Mucosa of descending colon (tissue), 3 donors: ENCODE results near the gene CHMP6. TPM values are rescaled to one million over a fixed set of nuclear protein-coding genes. Genes with fewer than 3 reads are reported as not detected.

ENCODE experiments used
- ATAC-seq: fragments of 200-7000 bp; cut with Tn5 transposase; one replicate; pipeline ENCODE4 v1.9.1; 2020; ENCODE audit warnings: mild to moderate bottlenecking, moderate library complexity
- DNase-seq, 3 donors: peaks; one replicate each; pipeline ENCODE4 v3.0.0-alpha.2; 2020
- H3K36me3 ChIP-seq: fragments of 200-600 bp; one replicate; pipeline ENCODE4 v1.8.0; 2021; ENCODE audit warnings: low read depth, mild to moderate bottlenecking
- H3K4me1 ChIP-seq: fragments of 200-600 bp; one replicate; pipeline ENCODE4 v1.8.0; 2021; ENCODE audit warnings: low read depth, mild to moderate bottlenecking
- H3K4me3 ChIP-seq: fragments of 200-600 bp; one replicate; pipeline ENCODE4 v1.8.0; 2021; ENCODE audit warnings: mild to moderate bottlenecking
- H3K9me3 ChIP-seq: fragments of 200-600 bp; one replicate; pipeline ENCODE4 v1.8.0; 2021; ENCODE audit warnings: mild to moderate bottlenecking
- CTCF ChIP-seq: fragments of 200-600 bp; IDR thresholded peaks from one replicate; pipeline ENCODE4 v1.8.0; 2022; ENCODE audit warnings: antibody characterized with exemption, mild to moderate bottlenecking
- intact Hi-C, 2 donors: fragments of 100-400 bp; cut with DNase I in 1 of 2; cut with micrococcal nuclease in 1 of 2; formaldehyde crosslinking; loops; one replicate each; pipeline versions ENCODE4 v1.11.0 to v1.11.1; 2022; cut with DNase I, micrococcal nuclease
- long read RNA-seq, 2 donors: library from polyadenylated mRNA; unstranded; transcript quantifications; one replicate each; pipeline ENCODE4 v2.0.0, GENCODE V29; 2019 to 2021
- total RNA-seq, 3 donors: library from RNA; stranded (reverse); fragmentation: NEBNext Ultra II Directional in 2 of 3; extraction: Animal tissue kit (Norgen Biotek cat#: 25700) in 2 of 3; gene quantifications; one replicate each; pipeline versions ENCODE4 v1.2.1 to v1.2.4, GENCODE V29; 2021 to 2023
- donor health status: DM: no; HTN: no; CAD: no; lungs with moderate emphysema.
- donor health status: DM: no; HTN: no; CAD: no.
- donor health status: DM: no; HTN: yes; CAD: no.

The CHMP6 gene
- total RNA-seq: 10 to 100 TPM; 35.1 to 43.9 (median 35.4) TPM
- long read RNA-seq, donor 1, transcript CHMP6-201 (8 exons, 1,664 nt): major isoform, 73 of 84 reads
- long read RNA-seq, donor 1, partial matches to known transcripts: 6 of 84 reads
- long read RNA-seq, donor 1, other reads (novel, unspliced or antisense): 5 of 84 reads
- long read RNA-seq, donor 2, transcript CHMP6-201 (8 exons, 1,664 nt): major isoform, 66 of 68 reads
- long read RNA-seq, donor 2, partial matches to known transcripts: 1 of 68 reads
- long read RNA-seq, donor 2, other reads (novel, unspliced or antisense): 1 of 68 reads

DNA sequence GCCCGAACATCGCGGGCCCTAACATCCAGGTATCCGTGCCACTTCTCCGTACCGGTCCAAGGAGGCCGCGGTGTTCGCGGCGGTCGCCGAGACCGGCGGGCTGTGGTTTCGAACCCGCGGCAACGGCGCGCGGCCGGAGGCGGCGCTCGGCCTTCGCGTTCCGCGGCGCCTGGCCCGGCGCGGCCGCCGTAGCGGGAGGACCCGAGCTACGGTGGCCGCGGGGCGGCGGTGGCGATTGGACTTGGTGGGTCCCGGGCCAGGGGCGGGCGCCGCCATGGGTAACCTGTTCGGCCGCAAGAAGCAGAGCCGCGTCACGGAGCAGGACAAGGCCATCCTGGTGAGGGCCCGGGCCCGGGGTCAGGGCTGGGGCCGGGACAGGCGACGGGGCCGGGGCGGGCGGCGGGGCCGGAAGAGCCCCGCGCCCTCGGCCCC, at the start of gene CHMP6:
Gene CHMP6 (plus strand): TSS at position 197 of the 432 bp plus-strand sequence. CDS start 78 bp downstream, at position 275.
- peaks cover 6% of the 10 kb centered on the region for H3K36me3 ChIP-seq
- DNase-seq (peak; percentile 76 to 86 (median 85)), ATAC-seq (peak; percentile 85)
- H3K4me3 ChIP-seq: peak within 1 kb of the TSS; percentile 95
- H3K9me3 ChIP-seq: no peaks in the 10 kb centered on the region
- H3K4me1 ChIP-seq: peaks cover 22% of the 10 kb centered on the region
- intact Hi-C loops: loop anchor here in 1 of 2 donors (5.0 kb wide), 1 partner anchor 111 kb away; no protein-coding TSS in a partner anchor
- peak; percentile 13 for TF ChIP-seq CTCF

GRCh38 chr17:80942423-80943345, 49.0 kb upstream of the CHMP6 start:
- TF ChIP-seq CTCF: no peak
- intact Hi-C loops: no loop called here
- H3K36me3 ChIP-seq: no peaks in the 10 kb centered on the region
- no peak overlapping the region for H3K4me3 ChIP-seq
- peaks cover 6% of the 10 kb centered on the region for H3K4me1 ChIP-seq
- DNase-seq (peak; percentile 86 to 89 (median 88)), ATAC-seq (peak; percentile 80)
- no peaks in the 10 kb centered on the region for H3K9me3 ChIP-seq

- Histone ChIP-seq H3K36me3 (no peaks in the 10 kb centered on the region), H3K4me3 (no peak overlapping the region), H3K9me3 (no peaks in the 10 kb centered on the region), H3K4me1 (peaks cover 6% of the 10 kb centered on the region)
- peak in 1 of 3 donors; percentile 19 for DNase-seq
- no peak for ATAC-seq
- TF ChIP-seq CTCF: no peak
- intact Hi-C loops: no loop called here
Observed at GRCh38 chr17:80943346-80944145, 48.1 kb upstream of the CHMP6 start.

GRCh38 chr17:80944326-80944725, 47.3 kb upstream of the CHMP6 start:
- no peak for TF ChIP-seq CTCF
- Histone ChIP-seq H3K9me3 (no peaks in the 10 kb centered on the region), H3K36me3 (no peaks in the 10 kb centered on the region), H3K4me1 (peaks cover 6% of the 10 kb centered on the region), H3K4me3 (no peak overlapping the region)
- DNase-seq (peak in 1 of 3 donors; percentile 6), ATAC-seq (no peak)
- intact Hi-C loops: no loop called here

DNA sequence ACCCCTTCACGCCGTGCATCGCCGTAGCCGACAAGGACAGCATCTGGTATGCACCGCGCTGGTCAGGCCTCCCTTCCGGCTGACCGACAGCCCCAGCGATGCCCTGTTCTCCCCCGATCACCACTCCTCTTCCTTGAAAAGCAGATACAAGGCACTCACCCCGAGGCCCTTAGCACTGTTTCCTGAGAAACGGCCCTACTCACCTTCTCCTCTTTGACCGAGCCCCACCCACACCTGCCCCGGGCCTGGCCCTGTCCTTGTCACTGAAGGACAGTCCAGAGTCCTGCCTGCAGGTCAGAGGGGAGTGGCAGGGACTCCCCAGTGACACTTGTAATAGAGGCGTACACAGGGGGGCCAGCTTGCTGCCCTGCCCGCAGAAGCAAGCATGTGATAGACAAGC, 45.9 kb upstream of the CHMP6 start:
- DNase-seq (peak in 1 of 3 donors; percentile 7), ATAC-seq (no peak)
- no peak overlapping the region for H3K4me3 ChIP-seq
- peaks cover 6% of the 10 kb centered on the region for H3K4me1 ChIP-seq
- no peak for TF ChIP-seq CTCF
- H3K36me3 ChIP-seq: no peaks in the 10 kb centered on the region
- intact Hi-C loops: no loop called here
- no peaks in the 10 kb centered on the region for H3K9me3 ChIP-seq
